MCF 10A (cell line): ENCODE data around the gene LMAN2L. TPM values are rescaled to one million over a fixed set of nuclear protein-coding genes. Genes with fewer than 3 reads are reported as not detected.

Experiments used
- BruUV-seq: library from RNA; stranded (reverse); fragments of 400-500 nt; replicated peaks from 2 replicates; lab custom pipeline; 2021; lab: Mats Ljungman, UMichigan
- CTCF ChIA-PET: fragments of 300-600 bp; sonication (Branson Sonifier 250); formaldehyde crosslinking; extraction: SDS; loops from one replicate; lab custom pipeline; 2021; ENCODE audit warnings: antibody characterized with exemption, inconsistent platforms; lab: Yijun Ruan, JAX
- POLR2A ChIA-PET: fragments of 300-600, 350-650 bp; sonication (Branson Sonifier 250); formaldehyde crosslinking; extraction: SDS; loops from one replicate; lab custom pipeline; 2020; ENCODE audit warnings: antibody characterized with exemption, inconsistent platforms; lab: Yijun Ruan, JAX
- DNase-seq: peaks from one replicate; pipeline ENCODE4 v3.0.0-alpha.2; 2018; ENCODE audit not compliant: unreplicated experiment
- H3K27ac Mint-ChIP-seq: one replicate; pipeline ENCODE4 v1.8.0; 2022; ENCODE audit warnings: mild to moderate bottlenecking, low read depth, mixed read lengths; ENCODE audit not compliant: unreplicated experiment
- H3K27me3 Mint-ChIP-seq: one replicate; pipeline ENCODE4 v1.8.0; 2022; ENCODE audit warnings: mixed read lengths; ENCODE audit not compliant: insufficient read depth, unreplicated experiment
- H3K36me3 Mint-ChIP-seq: one replicate; pipeline ENCODE4 v1.8.0; 2022; ENCODE audit warnings: mild to moderate bottlenecking, moderate library complexity, mixed read lengths; ENCODE audit not compliant: insufficient read depth, unreplicated experiment
- H3K4me1 Mint-ChIP-seq: one replicate; pipeline ENCODE4 v1.8.0; 2022; ENCODE audit warnings: mixed read lengths; ENCODE audit not compliant: insufficient read depth, unreplicated experiment
- H3K4me3 Mint-ChIP-seq: one replicate; pipeline ENCODE4 v1.8.0; 2022; ENCODE audit warnings: mild to moderate bottlenecking, moderate library complexity, mixed read lengths; ENCODE audit not compliant: unreplicated experiment
- H3K9me3 Mint-ChIP-seq: one replicate; pipeline ENCODE4 v1.8.0; 2022; ENCODE audit warnings: mixed read lengths; ENCODE audit not compliant: unreplicated experiment
- intact Hi-C: fragments of 100-400 bp; cut with micrococcal nuclease; formaldehyde crosslinking; loops from 2 replicates; pipeline ENCODE4 v1.14.1; 2022
- total RNA-seq: library from RNA; stranded (reverse); gene quantifications from 2 replicates; pipeline ENCODE4 v1.2.3, GENCODE V29; 2022
- TF ChIP-seq, protein P1 (sequence below): fragments of 200-600 bp; IDR thresholded peaks from one replicate; pipeline ENCODE4 v1.8.0; 2022; ENCODE audit warnings: antibody characterized with exemption, mild to moderate bottlenecking; ENCODE audit not compliant: unreplicated experiment

Gene LMAN2L
- total RNA-seq, 1 experiment from 2014 or later: 6.5 TPM

DNA sequence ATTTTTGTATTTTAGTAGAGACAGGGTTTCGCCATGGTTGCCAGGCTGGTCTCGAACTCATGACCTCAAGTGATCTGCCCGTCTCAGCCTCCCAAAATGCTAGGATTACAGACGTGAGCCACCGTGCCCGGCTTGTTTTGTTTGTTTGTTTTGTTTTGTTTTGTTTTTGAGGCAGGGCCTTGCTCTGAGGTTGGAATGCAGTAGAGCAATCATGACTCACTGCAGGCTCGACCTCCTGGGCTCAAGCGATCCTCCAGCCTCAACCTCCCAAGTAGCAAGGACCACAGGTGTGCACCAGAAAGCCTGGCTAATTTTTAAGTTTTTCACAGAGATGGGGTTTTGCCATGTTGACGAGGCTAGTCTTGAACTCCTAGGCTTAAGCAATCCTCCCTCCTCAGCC, 11.9 kb upstream of the LMAN2L start:
- no peak for DNase-seq

DNA sequence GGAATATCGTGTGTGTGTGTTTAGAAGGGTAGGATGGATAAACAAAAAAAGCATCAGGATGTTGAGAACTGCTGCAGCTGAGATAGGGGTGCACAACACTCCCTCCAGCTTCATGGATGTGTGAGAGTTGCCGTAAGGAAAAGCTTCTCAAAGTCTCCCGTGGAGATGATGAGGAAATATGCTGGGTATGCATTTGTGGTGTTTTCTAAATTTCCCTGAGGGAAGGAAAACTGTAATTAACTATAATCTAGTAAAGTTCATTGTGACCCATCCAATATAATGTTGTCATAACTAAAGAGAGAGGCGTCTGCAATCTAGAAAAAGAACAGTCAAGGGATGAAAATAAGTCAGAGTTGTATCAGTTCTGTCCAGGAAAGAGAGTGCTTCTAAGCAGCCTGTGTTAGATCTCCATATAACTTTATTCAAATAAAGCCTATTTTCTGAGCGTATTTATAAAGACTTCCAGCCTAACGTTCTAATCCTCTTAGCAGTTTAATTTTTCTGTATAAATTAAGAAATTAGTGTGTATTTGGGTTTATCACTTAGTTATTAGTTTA, 7.3 kb upstream of the LMAN2L start:
- TF ChIP-seq, protein P1, sequence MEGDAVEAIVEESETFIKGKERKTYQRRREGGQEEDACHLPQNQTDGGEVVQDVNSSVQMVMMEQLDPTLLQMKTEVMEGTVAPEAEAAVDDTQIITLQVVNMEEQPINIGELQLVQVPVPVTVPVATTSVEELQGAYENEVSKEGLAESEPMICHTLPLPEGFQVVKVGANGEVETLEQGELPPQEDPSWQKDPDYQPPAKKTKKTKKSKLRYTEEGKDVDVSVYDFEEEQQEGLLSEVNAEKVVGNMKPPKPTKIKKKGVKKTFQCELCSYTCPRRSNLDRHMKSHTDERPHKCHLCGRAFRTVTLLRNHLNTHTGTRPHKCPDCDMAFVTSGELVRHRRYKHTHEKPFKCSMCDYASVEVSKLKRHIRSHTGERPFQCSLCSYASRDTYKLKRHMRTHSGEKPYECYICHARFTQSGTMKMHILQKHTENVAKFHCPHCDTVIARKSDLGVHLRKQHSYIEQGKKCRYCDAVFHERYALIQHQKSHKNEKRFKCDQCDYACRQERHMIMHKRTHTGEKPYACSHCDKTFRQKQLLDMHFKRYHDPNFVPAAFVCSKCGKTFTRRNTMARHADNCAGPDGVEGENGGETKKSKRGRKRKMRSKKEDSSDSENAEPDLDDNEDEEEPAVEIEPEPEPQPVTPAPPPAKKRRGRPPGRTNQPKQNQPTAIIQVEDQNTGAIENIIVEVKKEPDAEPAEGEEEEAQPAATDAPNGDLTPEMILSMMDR: no peak
- no peaks in the 10 kb centered on the region for H3K9me3 Mint-ChIP-seq
- intact Hi-C loops: no loop called here
- BruUV-seq: no TSS peak
- H3K4me1 Mint-ChIP-seq: peaks cover 13% of the 10 kb centered on the region
- no peak overlapping the region for H3K4me3 Mint-ChIP-seq
- no peaks in the 10 kb centered on the region for H3K36me3 Mint-ChIP-seq
- CTCF ChIA-PET: no interaction called here
- POLR2A ChIA-PET: interaction anchor here (0.6 to 1.1 kb wide), 2 partner anchors 16 to 21 kb away, joined by 3 to 4 read pairs; no protein-coding TSS in a partner anchor
- DNase-seq: no peak
- no peak overlapping the region for H3K27ac Mint-ChIP-seq
- no peaks in the 10 kb centered on the region for H3K27me3 Mint-ChIP-seq

More for the DNA sequence above, 11.9 kb upstream of the LMAN2L start:
- intact Hi-C loops: no loop called here
- Mint-ChIP-seq H3K4me1 (peaks cover 13% of the 10 kb centered on the region), H3K36me3 (no peaks in the 10 kb centered on the region), H3K27me3 (no peaks in the 10 kb centered on the region), H3K4me3 (no peak overlapping the region), H3K9me3 (no peaks in the 10 kb centered on the region), H3K27ac (no peak overlapping the region)
- no TSS peak for BruUV-seq
- TF ChIP-seq, protein P1: no peak
- ChIA-PET POLR2A (no interaction called here), CTCF (interaction anchor here (0.6 to 1.1 kb wide), 3 partner anchors 71 to 220 kb away, joined by 3 to 4 read pairs (median 4); no protein-coding TSS in a partner anchor)

DNA sequence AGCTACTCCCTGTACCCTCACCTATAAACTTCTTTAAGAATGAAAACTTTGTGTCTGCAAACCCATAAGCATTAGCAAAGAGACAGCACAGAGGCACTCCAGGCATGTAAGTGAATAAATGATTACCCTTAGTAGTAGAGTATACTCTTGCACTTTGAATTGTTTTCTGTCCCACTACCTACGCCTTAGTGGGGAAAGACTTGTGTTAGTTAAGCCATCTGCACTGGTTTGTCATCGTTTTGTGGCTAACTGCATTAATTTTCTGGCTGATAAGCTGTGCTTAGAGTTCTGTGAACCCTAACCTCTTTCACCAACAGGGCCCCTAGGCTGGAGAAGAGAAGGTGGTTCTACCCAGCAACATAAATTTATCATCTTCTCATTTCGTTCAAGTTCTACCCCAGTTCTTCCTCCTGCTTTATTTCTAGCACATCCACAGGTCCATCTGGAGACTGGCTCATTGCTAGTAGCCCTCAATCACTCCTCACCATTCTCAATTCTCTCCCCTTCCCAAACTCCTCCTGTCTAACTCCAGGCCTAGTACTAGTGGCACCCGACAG, 710 bp downstream of the LMAN2L start:
- ChIA-PET POLR2A (interaction anchor here (0.6 to 1.8 kb wide), 6 partner anchors 11 to 1701 kb away, joined by 3 to 4 read pairs (median 3); no protein-coding TSS in a partner anchor), CTCF (interaction anchor here (0.6 to 1.2 kb wide), 4 partner anchors 22 to 563 kb away, joined by 3 to 6 read pairs (median 3); partner anchors contain the start of gene CNNM4)
- no peak for DNase-seq
- Mint-ChIP-seq H3K27ac (peak overlapping the region; percentile 97), H3K36me3 (peaks cover 32% of the 10 kb centered on the region), H3K4me3 (peak overlapping the region; percentile 96), H3K4me1 (peaks cover 5% of the 10 kb centered on the region), H3K9me3 (no peaks in the 10 kb centered on the region), H3K27me3 (no peaks in the 10 kb centered on the region)
- BruUV-seq: TSS peak; percentile 43
- intact Hi-C loops: loop anchor here (10.0 kb wide), 2 partner anchors 66 to 74 kb away; no protein-coding TSS in a partner anchor
- TF ChIP-seq, protein P1: no peak

DNA sequence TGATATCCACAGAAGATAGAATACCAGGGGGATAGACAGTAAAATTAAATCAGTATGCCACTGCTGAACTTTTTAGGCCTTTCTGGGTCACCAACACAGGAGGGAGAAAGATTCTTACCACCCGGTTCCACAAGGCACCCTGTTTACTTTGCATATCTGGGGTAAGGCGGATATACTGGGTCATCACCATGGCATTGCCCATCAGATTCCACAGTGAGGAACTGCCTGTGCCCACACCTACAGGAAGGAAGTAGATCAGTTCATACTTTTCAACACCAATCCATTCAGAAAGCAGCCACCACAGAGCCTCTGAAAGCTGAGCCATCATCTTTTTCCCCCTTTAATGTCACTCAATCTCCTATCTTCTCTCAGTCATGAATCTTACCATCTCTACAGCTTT, 2.0 kb downstream of the LMAN2L start:
- TF ChIP-seq, protein P1: no peak
- no peak overlapping the region for H3K4me3 Mint-ChIP-seq
- peaks cover 5% of the 10 kb centered on the region for H3K4me1 Mint-ChIP-seq
- ChIA-PET CTCF (interaction anchor here (0.6 to 0.9 kb wide), 4 partner anchors 107 to 741 kb away, joined by 3 to 4 read pairs (median 3); no protein-coding TSS in a partner anchor), POLR2A (interaction anchor here (0.7 to 1.8 kb wide), 3 partner anchors 23 to 100 kb away, joined by 3 to 4 read pairs (median 3); partner anchors contain the start of gene CNNM4)
- no peaks in the 10 kb centered on the region for H3K27me3 Mint-ChIP-seq
- H3K9me3 Mint-ChIP-seq: no peaks in the 10 kb centered on the region
- no TSS peak for BruUV-seq
- H3K36me3 Mint-ChIP-seq: peaks cover 45% of the 10 kb centered on the region
- no peak for DNase-seq
- intact Hi-C loops: loop anchor here (10.0 kb wide), 2 partner anchors 67 to 73 kb away; no protein-coding TSS in a partner anchor
- peak overlapping the region; percentile 49 for H3K27ac Mint-ChIP-seq
